Fibroblast of lung (primary cell): ENCODE measurements around the gene CCDC85C. TPM values are rescaled to one million over a fixed set of nuclear protein-coding genes. Genes with fewer than 3 reads are reported as not detected.

Experiments
- DNase-seq, 2 donors: peaks; one replicate each; pipeline versions ENCODE4 v3.0.0 to v3.0.0-alpha.2; 2010; ENCODE audit warnings: low read depth in 2 of 2
- H2AFZ ChIP-seq: 2 replicates; pipeline ENCODE4 v1.5.1; 2012; ENCODE audit warnings: low read length, control low read depth, inconsistent platforms
- H3K27ac ChIP-seq: 2 replicates; pipeline ENCODE4 v1.5.1; 2011; ENCODE audit warnings: low read length, control low read depth; ENCODE audit not compliant: insufficient read depth
- H3K27me3 ChIP-seq: 2 replicates; pipeline ENCODE4 v1.5.1; 2011; ENCODE audit warnings: mild to moderate bottlenecking, low read length; ENCODE audit not compliant: control insufficient read depth, insufficient read depth
- H3K36me3 ChIP-seq: 2 replicates; pipeline ENCODE4 v1.5.1; 2011; ENCODE audit warnings: low read length; ENCODE audit not compliant: control insufficient read depth, insufficient read depth
- H3K4me1 ChIP-seq: 2 replicates; pipeline ENCODE4 v1.5.1; 2011; ENCODE audit warnings: low read length; ENCODE audit not compliant: control insufficient read depth, insufficient read depth; ENCODE audit errors: extremely low read depth
- H3K4me2 ChIP-seq: 2 replicates; pipeline ENCODE4 v1.5.1; 2011; ENCODE audit warnings: low read length, control low read depth; ENCODE audit not compliant: insufficient read depth; ENCODE audit errors: extremely low read depth
- H3K4me3 ChIP-seq, 4 experiments: fragments of 200-600 bp in 1 of 4; sonication (generic) in 1 of 4; replicated peaks in 1 of 4; 2 replicates each; pipeline ENCODE4 v1.5.1; 2011 to 2016; ENCODE audit warnings: low read length in 4 of 4, low read depth in 3 of 4, mild to moderate bottlenecking in 3 of 4, control low read depth in 2 of 4, inconsistent platforms in 1 of 4, mixed read lengths in 1 of 4; ENCODE audit not compliant: insufficient read depth in 1 of 4; ENCODE audit errors: control extremely low read depth in 1 of 4
- H3K79me2 ChIP-seq: 2 replicates; pipeline ENCODE4 v1.5.1; 2012; ENCODE audit warnings: mild to moderate bottlenecking, low read length, inconsistent platforms; ENCODE audit not compliant: control insufficient read depth, insufficient read depth
- H3K9ac ChIP-seq: 2 replicates; pipeline ENCODE4 v1.5.1; 2011; ENCODE audit warnings: mild to moderate bottlenecking, low read length, control low read depth; ENCODE audit not compliant: insufficient read depth
- H3K9me3 ChIP-seq: 2 replicates; pipeline ENCODE4 v1.5.1; 2012; ENCODE audit warnings: low read depth, low read length; ENCODE audit not compliant: control insufficient read depth, insufficient read depth
- H4K20me1 ChIP-seq: 2 replicates; pipeline ENCODE4 v1.5.1; 2011; ENCODE audit warnings: low read length; ENCODE audit not compliant: control insufficient read depth, insufficient read depth; ENCODE audit errors: extremely low read depth
- EZH2 ChIP-seq: IDR thresholded peaks from 2 replicates; pipeline ENCODE4 v1.5.1; 2012; ENCODE audit warnings: low read length, control low read depth, mild to moderate bottlenecking; ENCODE audit errors: missing control alignments
- polyA plus RNA-seq, 2 donors: library from polyadenylated mRNA; depleted of rRNA in 1 of 2; stranded (reverse) in 1 of 2; unstranded in 1 of 2; fragments of >200 nt; gene quantifications; 2 replicates each; pipeline ENCODE4 v1.2.1, GENCODE V29; 2011 to 2012; ENCODE audit warnings: missing spikeins in 1 of 2
- total RNA-seq: library from RNA; depleted of rRNA; stranded (reverse); fragments of >200 nt; gene quantifications from 2 replicates; pipeline ENCODE4 v1.2.1, GENCODE V29; 2014
- TF ChIP-seq, protein P1 (sequence below), 2 donors: IDR thresholded peaks in 1 of 2; conservative IDR thresholded peaks in 1 of 2; 1 replicate in 1 of 2; 2 replicates in 1 of 2; pipeline ENCODE4 v1.5.1; 2011 to 2012; ENCODE audit warnings: low read length in 2 of 2, control low read depth in 1 of 2, inconsistent platforms in 1 of 2, low read depth in 1 of 2, mild to moderate bottlenecking in 1 of 2

The CCDC85C gene
- total and polyA plus RNA-seq, 2 donors (not counting 1 experiment from before 2014, with no cell fraction given): 4.6 to 9.6 TPM

DNA sequence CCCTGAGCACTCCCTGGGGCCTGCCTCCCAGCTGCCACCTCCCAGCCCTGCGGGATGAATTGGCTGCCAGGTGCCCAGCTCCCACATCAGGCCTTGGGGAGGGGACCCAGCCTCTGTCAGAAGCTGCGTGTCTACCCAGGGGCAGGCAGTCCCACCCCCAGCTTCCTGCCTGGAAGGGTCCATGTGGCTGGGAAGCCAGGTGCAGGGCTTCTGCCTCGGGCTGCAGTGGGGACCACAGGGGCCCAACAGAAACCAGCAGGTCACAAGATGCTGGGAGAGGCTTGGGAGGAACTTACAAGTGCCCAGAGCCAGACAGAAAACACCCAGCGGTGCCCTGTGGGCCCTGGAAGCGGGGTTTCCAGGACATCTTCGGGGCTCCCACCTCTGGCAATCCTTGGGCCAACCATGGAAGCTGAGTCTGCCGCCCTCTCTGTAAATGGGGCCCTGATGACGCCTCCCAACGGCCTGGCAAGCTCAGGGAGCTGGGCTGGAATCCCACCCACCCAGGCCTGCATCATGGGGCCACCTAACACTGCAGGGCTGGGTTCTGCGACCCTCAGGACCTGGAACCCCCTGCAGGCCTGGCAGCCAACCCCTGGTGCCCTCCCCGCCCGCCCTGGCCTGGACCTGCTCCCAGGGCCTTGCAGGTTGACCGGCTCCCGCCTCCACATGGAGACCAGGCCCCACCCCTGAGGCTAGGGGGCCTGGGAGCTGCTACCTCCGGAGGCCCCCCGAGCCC is 86.2 kb downstream of the CCDC85C start:
- DNase-seq: no peak
- Histone ChIP-seq H3K9ac (no peak overlapping the region), H2AFZ (no peak overlapping the region), H3K4me1 (peaks cover 8% of the 10 kb centered on the region), H3K4me3 (no peak overlapping the region), H3K9me3 (no peaks in the 10 kb centered on the region), H3K79me2 (no peaks in the 10 kb centered on the region), H3K4me2 (no peak overlapping the region), H3K36me3 (peaks cover 9% of the 10 kb centered on the region), H4K20me1 (no peaks in the 10 kb centered on the region), H3K27ac (no peak overlapping the region), H3K27me3 (no peaks in the 10 kb centered on the region)
- no peak for TF ChIP-seq EZH2
- TF ChIP-seq, protein P1, sequence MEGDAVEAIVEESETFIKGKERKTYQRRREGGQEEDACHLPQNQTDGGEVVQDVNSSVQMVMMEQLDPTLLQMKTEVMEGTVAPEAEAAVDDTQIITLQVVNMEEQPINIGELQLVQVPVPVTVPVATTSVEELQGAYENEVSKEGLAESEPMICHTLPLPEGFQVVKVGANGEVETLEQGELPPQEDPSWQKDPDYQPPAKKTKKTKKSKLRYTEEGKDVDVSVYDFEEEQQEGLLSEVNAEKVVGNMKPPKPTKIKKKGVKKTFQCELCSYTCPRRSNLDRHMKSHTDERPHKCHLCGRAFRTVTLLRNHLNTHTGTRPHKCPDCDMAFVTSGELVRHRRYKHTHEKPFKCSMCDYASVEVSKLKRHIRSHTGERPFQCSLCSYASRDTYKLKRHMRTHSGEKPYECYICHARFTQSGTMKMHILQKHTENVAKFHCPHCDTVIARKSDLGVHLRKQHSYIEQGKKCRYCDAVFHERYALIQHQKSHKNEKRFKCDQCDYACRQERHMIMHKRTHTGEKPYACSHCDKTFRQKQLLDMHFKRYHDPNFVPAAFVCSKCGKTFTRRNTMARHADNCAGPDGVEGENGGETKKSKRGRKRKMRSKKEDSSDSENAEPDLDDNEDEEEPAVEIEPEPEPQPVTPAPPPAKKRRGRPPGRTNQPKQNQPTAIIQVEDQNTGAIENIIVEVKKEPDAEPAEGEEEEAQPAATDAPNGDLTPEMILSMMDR (conservative IDR thresholded peaks at IDR 0.05 in 1 of 2, IDR thresholded peaks at IDR 0.05 in 1 of 2; ENCODE audit: low read depth in 1 of 2, low read length in 2 of 2): no peak

DNA sequence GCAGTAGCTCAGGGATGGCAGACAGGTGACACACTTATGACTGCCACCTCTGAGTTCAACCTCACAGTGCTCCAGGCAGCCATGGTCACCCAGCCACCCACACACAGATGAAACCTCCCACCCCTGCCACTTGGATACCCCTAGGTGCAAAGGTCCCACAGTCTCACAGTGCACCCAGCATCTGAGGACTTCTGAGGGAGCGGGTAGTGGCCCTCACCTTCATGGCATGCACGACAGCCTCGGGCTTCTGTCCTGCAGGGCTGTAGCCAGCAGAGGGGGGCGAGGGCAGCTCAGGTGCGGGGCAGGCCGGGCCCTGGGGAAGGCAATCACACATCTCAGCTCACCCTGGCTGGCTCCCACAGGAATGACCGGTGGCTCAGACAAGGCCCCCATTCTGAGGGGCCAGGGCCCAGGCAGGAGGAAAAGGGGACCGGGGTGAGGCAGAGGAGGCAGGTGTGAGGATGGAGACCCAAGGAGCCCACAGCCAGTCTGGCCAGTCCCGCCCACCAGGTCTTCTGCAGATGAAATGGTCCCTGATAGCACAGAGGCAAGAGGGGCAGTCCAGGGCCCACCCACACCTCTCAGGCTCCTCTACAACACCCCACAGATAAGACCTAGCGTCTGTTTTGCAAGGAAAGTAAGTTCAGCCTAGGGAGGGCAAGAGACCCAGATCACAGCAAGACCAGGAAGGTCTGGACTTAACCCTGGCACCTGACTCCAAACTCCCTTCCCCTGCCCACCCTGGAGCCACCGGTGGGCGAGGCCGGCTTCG is 87.0 kb downstream of the CCDC85C start:
- Histone ChIP-seq H3K36me3 (peaks cover 10% of the 10 kb centered on the region), H3K9ac (no peak overlapping the region), H2AFZ (no peak overlapping the region), H3K27me3 (no peaks in the 10 kb centered on the region), H3K4me3 (no peak overlapping the region), H3K4me1 (peaks cover 1% of the 10 kb centered on the region), H3K4me2 (no peak overlapping the region), H3K9me3 (no peaks in the 10 kb centered on the region), H3K79me2 (no peaks in the 10 kb centered on the region), H3K27ac (no peak overlapping the region), H4K20me1 (no peaks in the 10 kb centered on the region)
- DNase-seq: no peak
- no peak for TF ChIP-seq EZH2
- TF ChIP-seq, protein P1 (conservative IDR thresholded peaks at IDR 0.05 in 1 of 2, IDR thresholded peaks at IDR 0.05 in 1 of 2; ENCODE audit: low read depth in 1 of 2, low read length in 2 of 2): no peak

DNA sequence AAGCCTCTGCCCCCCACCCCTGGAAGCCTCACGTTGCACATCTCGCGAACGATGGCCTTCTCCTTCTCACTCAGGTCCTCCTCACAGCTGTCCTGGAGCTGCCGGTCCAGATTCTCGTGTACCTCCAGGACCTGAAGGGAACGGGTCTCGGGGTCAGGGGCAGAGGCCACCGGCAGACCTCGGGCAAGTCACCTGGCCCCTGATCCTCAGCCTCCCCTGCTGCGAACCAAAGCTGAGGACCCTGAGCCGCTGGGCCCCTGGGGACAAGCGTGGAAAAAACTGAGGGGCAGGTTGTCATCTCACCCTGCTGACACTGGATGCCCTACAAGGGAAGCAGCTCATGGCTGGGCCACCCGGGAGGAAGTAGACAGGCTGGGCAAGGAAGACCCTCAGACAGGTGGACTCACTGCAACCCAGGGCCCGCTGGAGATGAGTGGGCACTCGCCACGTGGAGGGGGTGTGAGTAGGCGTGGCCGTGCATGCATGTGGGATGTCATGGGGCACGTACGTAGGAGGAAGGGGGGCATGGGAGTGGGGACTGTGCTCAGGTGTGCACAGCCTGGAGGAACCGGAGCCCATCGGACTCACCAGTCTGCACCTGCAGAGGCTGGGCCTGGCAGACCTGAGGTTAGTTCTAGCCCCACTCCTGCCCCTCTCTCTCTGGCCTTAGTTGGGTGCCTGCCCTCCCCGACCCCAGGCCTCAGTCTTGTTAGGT is 87.7 kb downstream of the CCDC85C start:
- Histone ChIP-seq H3K4me1 (peaks cover 2% of the 10 kb centered on the region), H4K20me1 (no peaks in the 10 kb centered on the region), H3K4me3 (no peak overlapping the region), H3K9me3 (no peaks in the 10 kb centered on the region), H3K79me2 (no peaks in the 10 kb centered on the region), H2AFZ (no peak overlapping the region), H3K4me2 (no peak overlapping the region), H3K27ac (no peak overlapping the region), H3K36me3 (peaks cover 10% of the 10 kb centered on the region), H3K27me3 (no peaks in the 10 kb centered on the region), H3K9ac (no peak overlapping the region)
- no peak for DNase-seq
- TF ChIP-seq EZH2: no peak
- TF ChIP-seq, protein P1 (conservative IDR thresholded peaks at IDR 0.05 in 1 of 2, IDR thresholded peaks at IDR 0.05 in 1 of 2; ENCODE audit: low read depth in 1 of 2, low read length in 2 of 2): no peak
